GM10266 (cell line): ENCODE data around the gene FSTL4.

Experiments
- DNase-seq: peaks from one replicate; pipeline ENCODE4 v3.0.0; 2012; ENCODE audit errors: extremely low spot score
- CTCF ChIP-seq: IDR thresholded peaks from 2 replicates; pipeline ENCODE4 v1.5.1; 2012; ENCODE audit warnings: mild to moderate bottlenecking, low read depth; ENCODE audit not compliant: control insufficient read depth, insufficient read depth; ENCODE audit errors: missing control alignments

Gene FSTL4

GRCh38 chr5:133251296-133252132 is 360.8 kb downstream of the FSTL4 start:
- no peak for DNase-seq
- TF ChIP-seq CTCF = no peak

GRCh38 chr5:133250527-133250926 is 361.8 kb downstream of the FSTL4 start:
- no peak for TF ChIP-seq CTCF
- DNase-seq = no peak

- DNase-seq = no peak
- TF ChIP-seq CTCF = no peak
Observed at GRCh38 chr5:133249593-133249992, 362.7 kb downstream of the FSTL4 start.

GRCh38 chr5:133247881-133248624 is 364.3 kb downstream of the FSTL4 start:
- no peak for DNase-seq
- TF ChIP-seq CTCF = peak; percentile 47

- no peak for DNase-seq
- no peak for TF ChIP-seq CTCF
Observed at GRCh38 chr5:133247151-133247709, 365.1 kb downstream of the FSTL4 start.

GRCh38 chr5:133246376-133247150 is 365.8 kb downstream of the FSTL4 start:
- no peak for TF ChIP-seq CTCF
- no peak for DNase-seq
